ENCODE results near the gene NCOA7.

DNA sequence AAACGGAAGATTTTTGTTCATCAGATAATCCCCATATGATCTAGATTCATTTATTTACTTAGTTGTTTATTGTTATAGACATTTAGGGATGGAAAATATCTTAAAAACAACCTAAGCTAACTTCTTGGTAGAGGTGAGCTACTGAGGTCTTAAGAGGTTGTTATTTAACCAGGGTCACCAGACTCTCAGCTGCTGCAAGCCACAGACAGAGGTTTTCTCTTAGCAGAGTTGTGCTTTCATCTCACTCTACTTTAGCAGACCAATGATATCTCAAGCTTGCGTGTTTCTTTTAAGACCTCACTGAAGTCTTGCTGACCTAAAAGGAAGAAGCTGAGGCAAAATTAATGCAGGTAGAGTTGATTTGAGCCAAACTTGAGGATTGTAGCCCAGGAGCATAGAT is 43.6 kb downstream of the NCOA7 start:
- TF ChIP-seq ZNF274 (IDR thresholded peaks at IDR 0.05; ENCODE audit: low read depth, low read length): no peak
- no peak for TF ChIP-seq YY1 (IDR thresholded peaks at IDR 0.05; ENCODE audit: insufficient read depth, insufficient read length)
- TF ChIP-seq SUZ12 (IDR thresholded peaks at IDR 0.05; ENCODE audit: extremely low read depth, insufficient read depth, insufficient read length): no peak
